HepG2 (cell line): ENCODE data around the gene SLC25A45. TPM values are rescaled to one million over a fixed set of nuclear protein-coding genes. Genes with fewer than 3 reads are reported as not detected.

ENCODE experiments used
- ATAC-seq: fragments of 200-7000 bp; cut with Tn5 transposase; 3 replicates; pipeline ENCODE4 v1.9.1; 2020; ENCODE audit warnings: mild to moderate bottlenecking, moderate library complexity
- BruUV-seq: library from RNA; stranded (reverse); fragments of 400-500 nt; replicated peaks from 2 replicates; lab custom pipeline; 2021; lab: Mats Ljungman, UMichigan
- CTCF ChIA-PET: fragments of 300-600 bp; formaldehyde crosslinking; extraction: SDS; loops from one replicate; lab custom pipeline; 2021; ENCODE audit warnings: low total read pairs, inconsistent platforms, low intra/inter-chr PET ratio; lab: Yijun Ruan, JAX
- POLR2A ChIA-PET: fragments of 350-600 bp; sonication (Branson Sonifier 250); formaldehyde crosslinking; loops from one replicate; lab custom pipeline; 2020; ENCODE audit warnings: antibody characterized with exemption, inconsistent platforms; lab: Yijun Ruan, JAX
- DNase-seq: peaks from one replicate; pipeline ENCODE4 v3.0.0-alpha.2; 2015; ENCODE audit warnings: low spot score
- FAIRE-seq: peaks from 3 replicates; lab custom pipeline; 2011; peaks lifted over from hg19 to GRCh38; lab: Jason Lieb, UNC
- H2AFZ ChIP-seq: one replicate; pipeline ENCODE4 v1.6.1; 2011; ENCODE audit warnings: low read length, inconsistent platforms
- H3K27ac ChIP-seq: fragments of 300-600 bp; 3 replicates; pipeline ENCODE4 v1.8.0; 2011; ENCODE audit warnings: mixed run types, mild to moderate bottlenecking, mixed read lengths, low read length, inconsistent platforms; ENCODE audit not compliant: insufficient read depth; ENCODE audit errors: extremely low read length
- H3K27me3 ChIP-seq, 2 experiments: fragments of 200-600 bp in 1 of 2; 2 replicates in 1 of 2; 3 replicates in 1 of 2; pipeline versions ENCODE4 v1.6.0 to v1.8.0; 2011; ENCODE audit warnings: low read length in 2 of 2, mild to moderate bottlenecking in 2 of 2, moderate library complexity in 2 of 2, inconsistent platforms in 1 of 2; ENCODE audit not compliant: insufficient read depth in 2 of 2, control insufficient read depth in 1 of 2
- H3K36me3 ChIP-seq, 2 experiments: fragments of 200-600 bp in 1 of 2; replicated peaks in 1 of 2; 2 replicates in 1 of 2; 3 replicates in 1 of 2; pipeline versions ENCODE4 v1.5.1 to v1.8.0; 2011; ENCODE audit warnings: low read length in 2 of 2, inconsistent platforms in 1 of 2; ENCODE audit not compliant: insufficient read depth in 2 of 2, control insufficient read depth in 1 of 2
- H3K4me1 ChIP-seq: 2 replicates; pipeline ENCODE4 v1.5.1; 2012; ENCODE audit warnings: low read length, inconsistent platforms; ENCODE audit not compliant: insufficient read depth
- H3K4me2 ChIP-seq: 2 replicates; pipeline ENCODE4 v1.6.0; 2011; ENCODE audit warnings: low read depth, low read length, inconsistent platforms
- H3K4me3 ChIP-seq, 3 experiments: fragments of 200-600 bp in 1 of 3; sonication (generic), shearing (Covaris generic) in 1 of 3; replicated peaks in 1 of 3; 2 replicates each; pipeline ENCODE4 v1.5.1; 2011 to 2016; ENCODE audit warnings: low read length in 3 of 3, inconsistent platforms in 2 of 3, low read depth in 2 of 3, mild to moderate bottlenecking in 2 of 3, control low read depth in 1 of 3, mixed read lengths in 1 of 3; ENCODE audit not compliant: insufficient read depth in 1 of 3
- H3K79me2 ChIP-seq: one replicate; pipeline ENCODE4 v1.6.1; 2011; ENCODE audit warnings: low read length, inconsistent platforms; ENCODE audit not compliant: insufficient read depth
- H3K9ac ChIP-seq: 2 replicates; pipeline ENCODE4 v1.6.0; 2011; ENCODE audit warnings: mild to moderate bottlenecking, low read depth, low read length, inconsistent platforms; ENCODE audit not compliant: insufficient read depth
- H3K9me3 ChIP-seq: 2 replicates; pipeline ENCODE4 v1.5.1; 2012; ENCODE audit warnings: mild to moderate bottlenecking, low read length
- H4K20me1 ChIP-seq: 2 replicates; pipeline ENCODE4 v1.6.0; 2011; ENCODE audit warnings: inconsistent platforms, mild to moderate bottlenecking, low read length, moderate library complexity; ENCODE audit not compliant: insufficient read depth
- AGO2 ChIP-seq: fragments of 200-400 bp; formaldehyde crosslinking; optimal IDR thresholded peaks from 2 replicates; pipeline ENCODE3; 2017; ENCODE audit warnings: mild to moderate bottlenecking, low read depth, low read length, moderate library complexity
- POGK ChIP-seq: sonication (generic); formaldehyde crosslinking; conservative IDR thresholded peaks from 2 replicates; pipeline ENCODE4 v1.8.0; 2022; ENCODE audit warnings: mild to moderate bottlenecking, moderate library complexity, missing genetic modification reagents
- SIN3B ChIP-seq: fragments of 150-350 bp; IDR thresholded peaks from 2 replicates; pipeline ENCODE4 v1.6.1; 2014; ENCODE audit warnings: low read length
- SNAI1 ChIP-seq: sonication (generic); formaldehyde crosslinking; IDR thresholded peaks from 2 replicates; pipeline ENCODE4 v1.5.0; 2020; ENCODE audit warnings: mild to moderate bottlenecking, missing genetic modification reagents, borderline replicate concordance
- WGBS: methylation state at CpG from one replicate; pipeline ENCODE4 v1.1.6; 2017; ENCODE audit warnings: low lambda C conversion rate; 5-methylcytosine and 5-hydroxymethylcytosine counted together
- in situ Hi-C: cut with HindIII; loops from 2 replicates; pipeline ENCODE4 v1.10.0; 2017; ENCODE audit warnings: low pct_unique_long_range_greater_than_20kb; ENCODE audit not compliant: extremely low pct_ligation_motif_present
- intact Hi-C: fragments of 100-400 bp; cut with micrococcal nuclease; formaldehyde crosslinking; loops from one replicate; pipeline ENCODE4 v1.10.0; 2022; ENCODE audit not compliant: unreplicated experiment
- polyA plus RNA-seq, 8 experiments: library from polyadenylated mRNA; depleted of rRNA in 3 of 8; stranded (reverse) in 7 of 8; unstranded in 1 of 8; fragments of >200 nt; fragmentation: Illumina TruSeq in 4 of 8; extraction: Trizol in 4 of 8; gene quantifications; 2 replicates each; pipeline versions ENCODE4 v1.2.1 to v1.2.3, GENCODE V29; 2011 to 2016; ENCODE audit warnings: low read depth in 4 of 8, missing spikeins in 1 of 8, mixed read lengths in 1 of 8; ENCODE audit not compliant: insufficient read depth in 1 of 8
- total RNA-seq, 5 experiments: library from RNA; depleted of rRNA; stranded (reverse); fragments of >200 nt; fragmentation: Illumina TruSeq; extraction: Trizol; gene quantifications; 2 replicates each; pipeline ENCODE4 v1.2.3, GENCODE V29; 2016; ENCODE audit warnings: low read depth in 1 of 5

SLC25A45 gene
- total and polyA plus RNA-seq, 2 of the 13 experiments (the other 11 are each of a cell fraction or from before 2014, with no cell fraction given): 1.2 to 3.4 TPM

DNA sequence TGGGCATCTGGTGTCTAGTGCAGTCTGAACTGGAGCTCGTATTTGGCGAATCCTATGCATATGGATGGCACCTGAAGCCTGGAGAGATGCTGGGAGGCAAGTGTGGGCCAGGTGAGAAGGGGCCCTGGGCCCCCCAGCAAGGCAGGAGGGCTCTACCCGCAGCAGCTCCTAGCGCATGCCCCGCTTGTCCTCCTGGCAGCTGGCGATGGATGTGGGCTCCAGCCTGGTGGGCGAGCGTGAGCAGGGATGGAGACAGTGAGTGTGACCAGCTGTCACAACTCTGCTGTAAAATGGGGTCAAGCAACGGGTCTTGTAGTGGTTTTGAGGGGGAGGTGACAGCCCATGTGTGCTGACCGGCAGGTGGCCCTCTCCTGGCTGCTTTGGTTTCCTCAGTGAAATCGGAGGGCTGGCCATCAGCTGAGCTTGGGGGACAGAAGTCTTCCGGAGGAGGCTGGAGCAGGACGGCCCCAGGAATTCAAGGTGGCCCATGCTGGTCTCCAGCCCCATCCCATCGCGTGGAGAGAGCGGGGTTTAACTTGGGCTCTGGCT, 16.0 kb upstream of the SLC25A45 start:
- H3K4me2 ChIP-seq: no peak overlapping the region
- intact Hi-C loops: no loop called here
- no peak for TF ChIP-seq POGK (CRISPR knock-in tag)
- no peak for TF ChIP-seq SIN3B
- TF ChIP-seq, all 625 proteins: peak for 0
- ATAC-seq (no peak), DNase-seq (no peak), FAIRE-seq (no peak)
- ChIA-PET POLR2A (interaction anchor here (1.0 to 1.2 kb wide), 2 partner anchors 26 to 27 kb away, joined by 3 to 5 read pairs; no protein-coding TSS in a partner anchor), CTCF (no interaction called here)
- H3K36me3 ChIP-seq: peaks cover 14 to 18% of the 10 kb centered on the region in 2 experiments; a peak in 3 of 5 replicates
- no peaks in the 10 kb centered on the region for H4K20me1 ChIP-seq
- H3K9ac ChIP-seq: no peak overlapping the region
- H3K4me1 ChIP-seq: peaks cover 19% of the 10 kb centered on the region
- no peaks in the 10 kb centered on the region for H3K9me3 ChIP-seq
- no TSS peak for BruUV-seq
- 90% methylated on average over 9 of the region's 16 CpGs for WGBS
- no peak overlapping the region for H3K27ac ChIP-seq
- H2AFZ ChIP-seq: no peak overlapping the region
- in situ Hi-C loops: no loop called here
- no peak overlapping the region for H3K4me3 ChIP-seq
- H3K79me2 ChIP-seq: no peaks in the 10 kb centered on the region
- H3K27me3 ChIP-seq: no peaks in the 10 kb centered on the region

DNA sequence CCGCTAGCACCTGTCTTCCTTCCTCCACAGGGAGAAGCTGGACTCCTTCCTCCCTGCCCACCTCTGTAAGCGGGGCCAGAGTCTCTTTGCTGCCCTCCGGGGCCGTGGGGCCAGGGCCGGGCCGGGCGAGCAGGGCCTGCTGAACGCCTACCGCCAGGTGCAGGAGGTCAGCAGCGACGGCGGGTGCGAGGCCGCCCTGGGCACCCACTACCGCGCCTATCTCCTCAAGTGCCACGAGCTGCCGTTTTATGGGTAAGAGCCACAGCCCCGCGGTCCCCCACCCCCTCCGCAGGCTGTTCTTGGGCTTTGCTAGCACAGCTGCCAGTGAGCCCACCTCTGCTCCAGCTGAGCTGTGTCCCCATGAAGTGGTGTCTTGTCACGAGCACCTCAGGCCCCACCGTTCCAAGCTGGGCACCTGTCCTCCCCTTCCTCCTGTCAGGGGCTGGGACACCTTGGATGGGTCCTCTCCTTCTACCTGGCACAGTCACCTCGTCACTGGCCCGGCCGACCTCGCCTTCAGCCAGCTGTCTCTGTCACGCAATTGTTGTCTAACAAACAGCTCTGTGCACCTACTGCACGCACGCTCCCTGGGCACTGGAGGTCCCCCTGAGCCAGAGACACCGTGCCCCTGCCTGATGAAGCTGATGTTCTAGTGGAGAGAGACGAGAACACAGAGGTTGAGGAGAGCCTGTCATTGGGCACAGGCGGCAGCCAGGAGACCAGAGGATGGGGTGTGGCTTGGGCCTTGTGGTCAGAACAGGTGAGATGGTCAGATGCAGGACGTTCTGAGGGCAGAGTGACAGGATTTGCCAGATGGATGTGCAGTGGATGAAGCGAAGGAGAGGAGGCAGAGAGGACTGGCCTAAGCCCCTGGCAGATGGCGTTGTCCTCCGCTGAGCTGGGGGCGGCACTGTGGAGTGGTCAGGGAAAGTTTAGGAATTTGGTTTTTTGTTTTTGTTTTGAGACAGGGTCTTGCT, 14.6 kb upstream of the SLC25A45 start:
- peaks cover 15 to 21% of the 10 kb centered on the region in 2 experiments; a peak in 3 of 5 replicates for H3K36me3 ChIP-seq
- FAIRE-seq (no peak), DNase-seq (no peak), ATAC-seq (no peak)
- no peaks in the 10 kb centered on the region for H3K9me3 ChIP-seq
- intact Hi-C loops: no loop called here
- no peaks in the 10 kb centered on the region for H3K79me2 ChIP-seq
- H3K4me2 ChIP-seq: no peak overlapping the region
- no peaks in the 10 kb centered on the region for H4K20me1 ChIP-seq
- no peak overlapping the region for H2AFZ ChIP-seq
- BruUV-seq: no TSS peak
- POLR2A ChIA-PET: interaction anchor here (0.9 to 1.1 kb wide), 2 partner anchors 14 to 96 kb away, joined by 3 read pairs; no protein-coding TSS in a partner anchor
- TF ChIP-seq SNAI1 (CRISPR knock-in tag) (no peak), AGO2 (peak; percentile 37)
- CTCF ChIA-PET: no interaction called here
- 97% methylated on average over 35 of the region's 38 CpGs for WGBS
- no peak overlapping the region for H3K9ac ChIP-seq
- H3K27me3 ChIP-seq: no peaks in the 10 kb centered on the region
- in situ Hi-C loops: no loop called here
- peaks cover 9% of the 10 kb centered on the region for H3K4me1 ChIP-seq
- H3K27ac ChIP-seq: no peak overlapping the region
- H3K4me3 ChIP-seq: no peak overlapping the region
